SK-N-SH (cell line): ENCODE data around the gene EIF2S1. TPM values are rescaled to one million over a fixed set of nuclear protein-coding genes. Genes with fewer than 3 reads are reported as not detected.

Experiments used
- CTCF ChIA-PET: fragments of 300-600, 350-600 bp; formaldehyde crosslinking; extraction: SDS; loops from one replicate; lab custom pipeline; 2021; lab: Yijun Ruan, JAX
- POLR2A ChIA-PET: fragments of 350-600 bp; sonication (Branson Sonifier 250); formaldehyde crosslinking; extraction: SDS; loops from one replicate; lab custom pipeline; 2020; ENCODE audit warnings: antibody characterized with exemption, inconsistent platforms; lab: Yijun Ruan, JAX
- DNase-seq: peaks from one replicate; pipeline ENCODE4 v3.0.0; 2012
- H2AFZ ChIP-seq: fragments of 200-600 bp; sonication (generic); 2 replicates; pipeline ENCODE4 v1.8.1; 2016; ENCODE audit warnings: antibody characterized with exemption, mild to moderate bottlenecking, low read depth
- H3F3A ChIP-seq: fragments of 200-600 bp; sonication (generic); replicated peaks from 2 replicates; pipeline ENCODE3; 2016; ENCODE audit warnings: antibody characterized with exemption, mild to moderate bottlenecking; ENCODE audit not compliant: insufficient read depth
- H3K27ac ChIP-seq, 2 experiments: fragments of 200-500 bp in 1 of 2; fragments of 200-600 bp in 1 of 2; sonication (Bioruptor generic) in 1 of 2; sonication (generic), shearing (Covaris generic) in 1 of 2; 2 replicates each; pipeline versions ENCODE4 v1.5.1 to v1.6.1; 2014 to 2016; ENCODE audit warnings: low read depth in 2 of 2, inconsistent platforms in 1 of 2, low read length in 1 of 2, mild to moderate bottlenecking in 1 of 2, mixed read lengths in 1 of 2
- H3K27me3 ChIP-seq: fragments of 200-600 bp; sonication (generic), shearing (Covaris generic); 2 replicates; pipeline ENCODE4 v1.6.1; 2016; ENCODE audit warnings: mixed run types; ENCODE audit not compliant: insufficient read depth
- H3K36me3 ChIP-seq, 2 experiments: fragments of 200-500 bp in 1 of 2; fragments of 200-600 bp in 1 of 2; sonication (Bioruptor generic) in 1 of 2; sonication (generic) in 1 of 2; replicated peaks in 1 of 2; 2 replicates each; pipeline versions ENCODE3 to v1.5.1; 2014 to 2016; ENCODE audit warnings: low read length in 1 of 2, mild to moderate bottlenecking in 1 of 2; ENCODE audit not compliant: insufficient read depth in 2 of 2, control insufficient read depth in 1 of 2
- H3K4me1 ChIP-seq, 2 experiments: fragments of 200-500 bp in 1 of 2; fragments of 200-600 bp in 1 of 2; sonication (Bioruptor generic) in 1 of 2; sonication (generic), shearing (Covaris generic) in 1 of 2; 2 replicates each; pipeline versions ENCODE4 v1.5.1 to v1.6.1; 2014 to 2016; ENCODE audit warnings: low read depth in 1 of 2, low read length in 1 of 2, mixed run types in 1 of 2; ENCODE audit not compliant: insufficient read depth in 2 of 2, control insufficient read depth in 1 of 2
- H3K4me2 ChIP-seq: fragments of 200-600 bp; sonication (generic), shearing (Covaris generic); 2 replicates; pipeline ENCODE4 v1.6.1; 2017; ENCODE audit warnings: mixed run types
- H3K4me3 ChIP-seq, 2 experiments: fragments of 200-500 bp in 1 of 2; fragments of 200-600 bp in 1 of 2; sonication (Bioruptor generic) in 1 of 2; sonication (generic), shearing (Covaris generic) in 1 of 2; 2 replicates each; pipeline versions ENCODE4 v1.5.1 to v1.8.1; 2014 to 2016; ENCODE audit warnings: low read depth in 2 of 2, inconsistent platforms in 1 of 2, low read length in 1 of 2, mild to moderate bottlenecking in 1 of 2, mixed read lengths in 1 of 2, moderate library complexity in 1 of 2
- H3K79me2 ChIP-seq: fragments of 200-600 bp; sonication (generic); 2 replicates; pipeline ENCODE4 v1.8.1; 2017; ENCODE audit warnings: mild to moderate bottlenecking; ENCODE audit not compliant: insufficient read depth
- H3K9ac ChIP-seq: fragments of 200-600 bp; sonication (generic); 2 replicates; pipeline ENCODE4 v1.6.1; 2017; ENCODE audit warnings: mixed run types
- H3K9me2 ChIP-seq: fragments of 200-600 bp; sonication (generic); 2 replicates; pipeline ENCODE4 v1.6.1; 2017; ENCODE audit warnings: mixed run types
- H3K9me3 ChIP-seq: fragments of 200-600 bp; sonication (generic); 2 replicates; pipeline ENCODE4 v1.6.1; 2017; ENCODE audit warnings: mixed run types, mild to moderate bottlenecking, moderate library complexity
- H4K20me1 ChIP-seq: fragments of 200-600 bp; sonication (generic); 2 replicates; pipeline ENCODE4 v1.6.1; 2017; ENCODE audit warnings: mild to moderate bottlenecking, mixed run types; ENCODE audit not compliant: insufficient read depth
- CHD2 ChIP-seq: fragments of 150-350 bp; IDR thresholded peaks from 2 replicates; pipeline ENCODE4 v1.6.1; 2018; ENCODE audit warnings: low read length; ENCODE audit not compliant: partially characterized antibody
- FOSL2 ChIP-seq: IDR thresholded peaks from 2 replicates; pipeline ENCODE4 v1.4.0; 2012; ENCODE audit warnings: low read depth, mild to moderate bottlenecking, moderate library complexity, borderline replicate concordance
- FOXJ3 ChIP-seq: sonication (generic); formaldehyde crosslinking; IDR thresholded peaks from 2 replicates; pipeline ENCODE4 v1.5.1; 2020; ENCODE audit warnings: mild to moderate bottlenecking, missing genetic modification reagents
- FOXM1 ChIP-seq: IDR thresholded peaks from 2 replicates; pipeline ENCODE4 v1.4.0; 2012; ENCODE audit warnings: low read depth, mild to moderate bottlenecking
- GATA2 ChIP-seq: sonication (generic); formaldehyde crosslinking; IDR thresholded peaks from 2 replicates; pipeline ENCODE4 v1.5.0; 2020; ENCODE audit warnings: mild to moderate bottlenecking, missing genetic modification reagents
- IRF3 ChIP-seq: fragments of 150-350 bp; IDR thresholded peaks from 2 replicates; pipeline ENCODE4 v1.6.1; 2016; ENCODE audit warnings: mild to moderate bottlenecking, low read depth, low read length
- REST ChIP-seq: IDR thresholded peaks from 2 replicates; pipeline ENCODE4 v1.6.1; 2012; ENCODE audit warnings: mild to moderate bottlenecking, low read depth, low read length, moderate library complexity
- RFX5 ChIP-seq: IDR thresholded peaks from 2 replicates; pipeline ENCODE4 v1.6.1; 2012; ENCODE audit warnings: mild to moderate bottlenecking, improper control_type of control experiment, low read length
- SIN3A ChIP-seq: IDR thresholded peaks from 2 replicates; pipeline ENCODE4 v1.6.1; 2012; ENCODE audit warnings: low read depth, mild to moderate bottlenecking, low read length, moderate library complexity, borderline replicate concordance
- SMC3 ChIP-seq: IDR thresholded peaks from 2 replicates; pipeline ENCODE4 v1.6.1; 2012; ENCODE audit warnings: low read depth, low read length, improper control_type of control experiment
- TEAD4 ChIP-seq: IDR thresholded peaks from 2 replicates; pipeline ENCODE4 v1.4.0; 2012; ENCODE audit warnings: mild to moderate bottlenecking, borderline replicate concordance; ENCODE audit not compliant: insufficient read depth
- WGBS: methylation state at CpG from one replicate; pipeline ENCODE4 v1.1.6; 2017; ENCODE audit warnings: low lambda C conversion rate; 5-methylcytosine and 5-hydroxymethylcytosine counted together
- polyA plus RNA-seq, 3 experiments: library from polyadenylated mRNA; depleted of rRNA; stranded (reverse); fragments of >200 nt; gene quantifications; 2 replicates each; pipeline ENCODE4 v1.2.3, GENCODE V29; 2012
- TF ChIP-seq, protein P1 (sequence below): fragments of 200-600 bp; sonication (generic); IDR thresholded peaks from 2 replicates; pipeline ENCODE4 v1.6.1; 2017; ENCODE audit warnings: antibody characterized with exemption, mild to moderate bottlenecking, moderate library complexity

Gene EIF2S1
- polyA plus RNA-seq, 1 of the 3 experiments (the other 2 are of a cell fraction): 57.2 TPM

DNA sequence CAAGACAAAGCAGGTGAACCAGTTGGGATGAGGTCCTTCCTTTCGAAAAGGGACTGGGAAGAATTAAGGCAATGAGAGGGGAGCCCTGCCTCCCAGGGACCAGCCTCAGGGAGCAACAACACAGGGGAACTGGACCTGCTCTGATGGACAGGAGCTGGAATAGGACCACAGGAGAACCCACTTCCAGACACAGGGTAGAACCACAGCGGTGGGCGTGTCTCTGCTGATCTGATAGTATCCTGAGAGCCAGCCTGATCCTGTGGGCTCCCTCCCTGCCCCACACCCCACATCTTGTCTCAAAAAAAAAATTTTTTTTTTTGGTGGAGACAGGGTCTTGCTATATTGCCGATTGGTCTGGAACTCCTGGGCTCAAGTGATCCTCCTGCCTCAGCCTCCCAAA is 65.5 kb downstream of the EIF2S1 start:
- no peaks in the 10 kb centered on the region for H3K36me3 ChIP-seq
- H4K20me1 ChIP-seq: no peaks in the 10 kb centered on the region
- ChIA-PET CTCF (interaction anchor here (1.0 to 15.0 kb wide), 8 partner anchors 12 to 279 kb away, joined by 3 to 319 read pairs (median 22); no protein-coding TSS in a partner anchor), POLR2A (no interaction called here)
- TF ChIP-seq SIN3A: no peak
- TF ChIP-seq IRF3: no peak
- TF ChIP-seq FOSL2: no peak
- TF ChIP-seq RFX5: no peak
- TF ChIP-seq REST: no peak
- H3K27ac ChIP-seq: no peak overlapping the region
- H3K4me2 ChIP-seq: no peak overlapping the region
- 64% methylated on average over 4 of the region's 4 CpGs for WGBS
- H3K4me1 ChIP-seq: no peaks in the 10 kb centered on the region
- no peak overlapping the region for H3K9ac ChIP-seq
- no peak for DNase-seq
- H3K9me2 ChIP-seq: no peaks in the 10 kb centered on the region
- H3K9me3 ChIP-seq: no peaks in the 10 kb centered on the region
- H3K27me3 ChIP-seq: no peaks in the 10 kb centered on the region
- no peaks in the 10 kb centered on the region for H3F3A ChIP-seq
- H3K4me3 ChIP-seq: no peak overlapping the region
- no peaks in the 10 kb centered on the region for H3K79me2 ChIP-seq
- no peak overlapping the region for H2AFZ ChIP-seq

DNA sequence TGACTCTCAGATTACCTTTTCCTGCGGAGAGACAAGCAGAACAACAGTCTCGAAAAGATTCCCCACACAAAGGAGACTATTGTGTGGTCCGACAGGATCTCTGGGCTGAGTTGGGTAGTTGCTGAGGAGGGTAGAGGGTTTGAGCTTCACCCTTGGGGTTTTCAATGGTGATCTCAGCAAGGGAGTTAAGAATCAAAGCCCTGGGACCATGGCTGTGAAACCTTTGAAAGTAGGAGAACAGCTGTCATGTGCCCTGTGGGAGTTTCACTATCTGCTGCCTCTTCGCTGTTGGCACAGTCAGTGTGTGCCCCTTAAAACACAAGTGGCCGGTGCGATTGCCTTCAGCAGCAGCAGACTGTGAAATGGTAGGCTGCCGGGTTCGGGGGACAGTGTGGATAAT is 66.0 kb downstream of the EIF2S1 start:
- Histone ChIP-seq H3K79me2 (no peaks in the 10 kb centered on the region), H3K27ac (no peak overlapping the region), H3K4me1 (no peaks in the 10 kb centered on the region), H3K9ac (no peak overlapping the region), H3K27me3 (no peaks in the 10 kb centered on the region), H3K4me2 (no peak overlapping the region), H3K4me3 (no peak overlapping the region), H3K36me3 (no peaks in the 10 kb centered on the region), H4K20me1 (no peaks in the 10 kb centered on the region), H3K9me2 (no peaks in the 10 kb centered on the region), H2AFZ (no peak overlapping the region), H3F3A (no peaks in the 10 kb centered on the region), H3K9me3 (no peaks in the 10 kb centered on the region)
- POLR2A ChIA-PET: interaction anchor here (1.0 kb wide), 1 partner anchor 145 kb away, joined by 3 read pairs; no protein-coding TSS in a partner anchor
- DNase-seq: no peak
- WGBS: 78% methylated on average over 8 of the region's 8 CpGs
- CTCF ChIA-PET: interaction anchor here (0.6 to 15.0 kb wide), 32 partner anchors 8 to 365 kb away, joined by 3 to 319 read pairs (median 10); partner anchors contain the start of genes ATP6V1D, EIF2S1, PIGH and PLEK2
- TF ChIP-seq, protein P1, sequence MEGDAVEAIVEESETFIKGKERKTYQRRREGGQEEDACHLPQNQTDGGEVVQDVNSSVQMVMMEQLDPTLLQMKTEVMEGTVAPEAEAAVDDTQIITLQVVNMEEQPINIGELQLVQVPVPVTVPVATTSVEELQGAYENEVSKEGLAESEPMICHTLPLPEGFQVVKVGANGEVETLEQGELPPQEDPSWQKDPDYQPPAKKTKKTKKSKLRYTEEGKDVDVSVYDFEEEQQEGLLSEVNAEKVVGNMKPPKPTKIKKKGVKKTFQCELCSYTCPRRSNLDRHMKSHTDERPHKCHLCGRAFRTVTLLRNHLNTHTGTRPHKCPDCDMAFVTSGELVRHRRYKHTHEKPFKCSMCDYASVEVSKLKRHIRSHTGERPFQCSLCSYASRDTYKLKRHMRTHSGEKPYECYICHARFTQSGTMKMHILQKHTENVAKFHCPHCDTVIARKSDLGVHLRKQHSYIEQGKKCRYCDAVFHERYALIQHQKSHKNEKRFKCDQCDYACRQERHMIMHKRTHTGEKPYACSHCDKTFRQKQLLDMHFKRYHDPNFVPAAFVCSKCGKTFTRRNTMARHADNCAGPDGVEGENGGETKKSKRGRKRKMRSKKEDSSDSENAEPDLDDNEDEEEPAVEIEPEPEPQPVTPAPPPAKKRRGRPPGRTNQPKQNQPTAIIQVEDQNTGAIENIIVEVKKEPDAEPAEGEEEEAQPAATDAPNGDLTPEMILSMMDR: no peak
- TF ChIP-seq GATA2 (CRISPR knock-in tag) (no peak), FOXM1 (no peak), FOXJ3 (CRISPR knock-in tag) (no peak), TEAD4 (no peak), FOSL2 (no peak), SMC3 (no peak), CHD2 (no peak)
